ENCODE results near the gene TRPM7.

TRPM7 gene, protein sequence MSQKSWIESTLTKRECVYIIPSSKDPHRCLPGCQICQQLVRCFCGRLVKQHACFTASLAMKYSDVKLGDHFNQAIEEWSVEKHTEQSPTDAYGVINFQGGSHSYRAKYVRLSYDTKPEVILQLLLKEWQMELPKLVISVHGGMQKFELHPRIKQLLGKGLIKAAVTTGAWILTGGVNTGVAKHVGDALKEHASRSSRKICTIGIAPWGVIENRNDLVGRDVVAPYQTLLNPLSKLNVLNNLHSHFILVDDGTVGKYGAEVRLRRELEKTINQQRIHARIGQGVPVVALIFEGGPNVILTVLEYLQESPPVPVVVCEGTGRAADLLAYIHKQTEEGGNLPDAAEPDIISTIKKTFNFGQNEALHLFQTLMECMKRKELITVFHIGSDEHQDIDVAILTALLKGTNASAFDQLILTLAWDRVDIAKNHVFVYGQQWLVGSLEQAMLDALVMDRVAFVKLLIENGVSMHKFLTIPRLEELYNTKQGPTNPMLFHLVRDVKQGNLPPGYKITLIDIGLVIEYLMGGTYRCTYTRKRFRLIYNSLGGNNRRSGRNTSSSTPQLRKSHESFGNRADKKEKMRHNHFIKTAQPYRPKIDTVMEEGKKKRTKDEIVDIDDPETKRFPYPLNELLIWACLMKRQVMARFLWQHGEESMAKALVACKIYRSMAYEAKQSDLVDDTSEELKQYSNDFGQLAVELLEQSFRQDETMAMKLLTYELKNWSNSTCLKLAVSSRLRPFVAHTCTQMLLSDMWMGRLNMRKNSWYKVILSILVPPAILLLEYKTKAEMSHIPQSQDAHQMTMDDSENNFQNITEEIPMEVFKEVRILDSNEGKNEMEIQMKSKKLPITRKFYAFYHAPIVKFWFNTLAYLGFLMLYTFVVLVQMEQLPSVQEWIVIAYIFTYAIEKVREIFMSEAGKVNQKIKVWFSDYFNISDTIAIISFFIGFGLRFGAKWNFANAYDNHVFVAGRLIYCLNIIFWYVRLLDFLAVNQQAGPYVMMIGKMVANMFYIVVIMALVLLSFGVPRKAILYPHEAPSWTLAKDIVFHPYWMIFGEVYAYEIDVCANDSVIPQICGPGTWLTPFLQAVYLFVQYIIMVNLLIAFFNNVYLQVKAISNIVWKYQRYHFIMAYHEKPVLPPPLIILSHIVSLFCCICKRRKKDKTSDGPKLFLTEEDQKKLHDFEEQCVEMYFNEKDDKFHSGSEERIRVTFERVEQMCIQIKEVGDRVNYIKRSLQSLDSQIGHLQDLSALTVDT (N-terminal part only)

DNA sequence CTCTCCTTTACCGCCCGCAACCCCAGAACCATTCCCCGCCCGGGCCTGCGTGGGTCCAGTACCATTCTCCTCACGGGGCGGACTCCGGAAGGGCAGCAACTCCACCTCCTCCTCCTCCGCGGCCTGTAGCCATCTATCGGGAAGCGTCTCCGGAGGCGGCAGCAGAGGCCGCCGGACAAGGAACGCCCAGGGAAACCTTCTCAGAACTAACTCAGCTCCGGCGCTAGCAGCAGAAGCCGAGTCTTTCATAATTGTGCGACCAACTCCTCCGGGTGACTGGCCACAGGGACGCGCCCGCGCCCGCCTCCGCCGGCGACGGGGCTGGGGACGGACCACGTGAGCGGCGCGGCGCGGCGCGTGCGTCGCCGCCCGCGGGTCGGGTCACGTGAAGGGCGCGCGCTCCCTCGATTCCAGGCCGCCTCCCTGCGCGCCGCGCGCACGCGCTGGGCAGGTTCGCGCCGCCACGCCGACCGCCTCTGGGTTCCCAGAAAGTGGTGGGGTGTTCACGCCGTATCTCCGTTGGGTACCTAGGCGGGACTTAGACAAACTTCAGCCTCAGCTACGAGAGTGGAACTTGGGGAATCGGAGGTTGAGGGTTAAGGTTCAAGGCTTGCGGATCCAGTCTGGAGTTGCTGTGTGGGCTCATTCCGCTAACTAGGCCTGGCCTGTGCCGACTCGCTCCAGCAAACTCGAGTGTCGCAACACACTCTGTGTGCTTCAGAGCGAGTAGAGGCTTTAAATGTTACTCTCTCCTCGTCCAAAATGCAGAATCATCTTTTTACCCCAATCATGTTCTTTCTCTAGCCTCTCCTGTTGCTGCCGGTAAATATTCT is at the start of gene TRPM7:
TRPM7 (minus strand) TSS at position 329 of the 833 bp plus-strand sequence; CDS start at position 65, 264 bp downstream.
- TF ChIP-seq GATA2 (IDR thresholded peaks at IDR 0.05; ENCODE audit: low read depth, low read length) (no peak), GATA3 (IDR thresholded peaks at IDR 0.05; ENCODE audit: low read depth, low read length) (no peak)

DNA sequence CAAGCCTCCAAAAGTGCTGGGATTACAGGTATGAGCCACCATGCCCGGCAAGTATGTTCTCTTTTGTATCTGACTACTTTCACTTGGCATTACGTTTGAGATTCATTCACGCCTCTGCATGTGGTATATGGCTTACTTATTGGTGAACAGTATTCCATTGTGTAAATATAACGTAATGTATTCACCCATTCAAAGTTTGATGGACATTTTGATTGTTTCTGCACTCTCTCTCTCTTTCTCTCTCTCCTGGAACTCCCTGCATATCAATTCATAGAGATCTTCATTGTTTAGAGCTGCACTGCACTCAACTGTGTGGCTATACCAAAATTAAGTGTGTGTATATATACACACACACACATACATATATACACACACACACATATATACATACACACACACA is 48.6 kb upstream of the TRPM7 start:
- TF ChIP-seq GATA3 (IDR thresholded peaks at IDR 0.05; ENCODE audit: low read depth, low read length), result no peak
- TF ChIP-seq GATA2 (IDR thresholded peaks at IDR 0.05; ENCODE audit: low read depth, low read length), result no peak

DNA sequence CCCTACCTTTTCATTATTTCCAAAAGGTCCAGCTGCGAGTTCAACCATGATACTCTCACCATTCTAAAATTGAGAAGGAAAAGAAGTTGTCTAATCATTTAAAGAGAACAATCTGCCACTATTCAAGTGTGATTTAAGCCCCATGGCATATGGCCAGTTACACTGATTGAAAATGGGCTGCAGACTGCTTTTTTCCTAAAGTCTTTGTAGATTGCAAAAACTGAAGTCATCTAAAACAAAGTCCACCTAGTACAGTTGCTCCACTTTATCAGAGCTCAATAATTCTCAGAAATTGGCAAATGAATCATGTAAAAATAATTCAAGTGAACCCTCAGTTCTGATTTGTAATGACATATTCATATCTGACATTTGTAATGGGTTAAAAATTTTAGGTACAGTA is 39.7 kb upstream of the TRPM7 start:
- TF ChIP-seq GATA3 (IDR thresholded peaks at IDR 0.05; ENCODE audit: low read depth, low read length) (no peak), GATA2 (IDR thresholded peaks at IDR 0.05; ENCODE audit: low read depth, low read length) (no peak)

DNA sequence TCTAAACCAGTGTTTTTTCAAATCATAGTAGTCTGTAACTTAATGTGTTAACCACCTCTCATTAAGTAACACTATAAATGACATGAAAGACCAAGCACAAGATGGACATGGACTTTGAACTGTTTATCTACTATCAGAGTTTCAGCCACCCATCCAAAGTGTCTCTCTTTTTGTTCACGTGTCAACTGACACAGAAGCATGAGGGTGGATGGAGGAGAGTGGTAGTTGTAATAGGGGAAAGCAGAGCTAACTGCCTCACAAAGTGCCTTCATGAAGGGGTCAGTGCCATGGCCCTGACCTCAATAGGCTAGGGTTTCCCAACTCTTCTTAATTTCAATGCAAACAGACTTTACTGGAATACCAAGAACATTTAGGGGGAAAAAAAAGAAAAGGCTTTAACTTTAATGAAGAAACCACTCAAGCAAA is 32.1 kb upstream of the TRPM7 start:
- TF ChIP-seq GATA2 (IDR thresholded peaks at IDR 0.05; ENCODE audit: low read depth, low read length) (no peak), GATA3 (IDR thresholded peaks at IDR 0.05; ENCODE audit: low read depth, low read length) (no peak)

DNA sequence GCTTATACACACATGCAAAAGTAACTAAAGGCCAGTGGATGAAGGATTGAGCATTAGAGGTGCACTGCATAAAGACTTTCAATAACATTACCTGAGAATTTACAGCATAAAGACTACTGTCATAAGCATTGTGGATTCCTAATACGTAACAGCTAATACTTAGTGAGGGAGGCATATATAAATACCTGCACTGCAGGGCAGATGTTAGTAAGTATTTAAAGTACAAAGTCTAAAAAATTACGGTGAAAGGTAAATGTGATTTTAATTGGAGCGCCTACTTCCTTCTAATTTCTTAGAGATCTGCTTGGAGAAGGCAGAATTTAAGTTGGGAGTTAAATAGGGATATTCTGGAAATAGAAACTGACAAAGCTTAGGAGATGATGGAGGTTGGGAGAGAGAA is 25.4 kb upstream of the TRPM7 start:
- no peak for TF ChIP-seq GATA2 (IDR thresholded peaks at IDR 0.05; ENCODE audit: low read depth, low read length)
- no peak for TF ChIP-seq GATA3 (IDR thresholded peaks at IDR 0.05; ENCODE audit: low read depth, low read length)

DNA sequence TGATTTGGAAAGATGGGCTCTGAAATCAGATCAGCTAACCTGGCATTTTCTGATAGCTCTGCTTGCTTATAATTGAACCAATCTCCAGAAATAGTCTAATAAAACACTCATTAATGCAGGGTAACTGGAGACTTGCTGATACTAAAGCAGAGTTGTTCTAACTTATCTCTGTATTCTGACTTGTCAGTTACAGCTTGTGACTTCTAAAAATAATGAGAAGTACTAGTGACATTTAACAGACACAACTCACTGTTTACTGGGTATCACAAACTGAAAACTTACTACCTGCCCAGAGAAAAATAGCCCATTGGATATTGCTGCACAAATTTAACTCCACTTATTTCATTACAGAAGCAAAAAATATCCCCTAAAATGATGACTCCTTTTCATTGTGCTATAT is 24.0 kb upstream of the TRPM7 start:
- TF ChIP-seq GATA2 (IDR thresholded peaks at IDR 0.05; ENCODE audit: low read depth, low read length) (no peak), GATA3 (IDR thresholded peaks at IDR 0.05; ENCODE audit: low read depth, low read length) (no peak)

DNA sequence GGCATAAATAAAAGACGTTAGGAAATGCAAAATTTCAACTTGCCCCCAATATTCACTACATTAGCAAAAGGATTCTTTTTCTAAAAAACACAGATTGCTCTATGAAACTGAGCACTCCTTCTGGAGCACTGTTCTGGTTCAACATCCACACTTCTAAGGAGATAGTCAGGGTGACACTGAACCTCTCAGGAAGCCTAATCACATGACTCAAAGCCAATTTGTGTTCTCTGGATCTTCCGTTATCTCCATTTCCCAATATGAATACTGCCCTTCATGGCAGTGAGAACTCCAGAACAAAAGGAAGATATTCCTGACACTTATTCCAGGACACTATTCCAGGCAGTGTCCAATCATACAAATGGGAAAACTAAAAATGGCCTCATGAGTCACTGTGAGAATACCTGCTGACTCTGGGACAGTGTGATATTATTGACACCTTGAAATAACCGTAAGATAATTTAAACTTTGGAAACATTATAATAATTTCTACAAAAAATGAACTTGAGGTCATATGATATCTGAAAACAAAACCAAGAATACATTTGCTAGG is 21.4 kb upstream of the TRPM7 start:
- TF ChIP-seq GATA2 (IDR thresholded peaks at IDR 0.05; ENCODE audit: low read depth, low read length) (no peak), GATA3 (IDR thresholded peaks at IDR 0.05; ENCODE audit: low read depth, low read length) (no peak)

DNA sequence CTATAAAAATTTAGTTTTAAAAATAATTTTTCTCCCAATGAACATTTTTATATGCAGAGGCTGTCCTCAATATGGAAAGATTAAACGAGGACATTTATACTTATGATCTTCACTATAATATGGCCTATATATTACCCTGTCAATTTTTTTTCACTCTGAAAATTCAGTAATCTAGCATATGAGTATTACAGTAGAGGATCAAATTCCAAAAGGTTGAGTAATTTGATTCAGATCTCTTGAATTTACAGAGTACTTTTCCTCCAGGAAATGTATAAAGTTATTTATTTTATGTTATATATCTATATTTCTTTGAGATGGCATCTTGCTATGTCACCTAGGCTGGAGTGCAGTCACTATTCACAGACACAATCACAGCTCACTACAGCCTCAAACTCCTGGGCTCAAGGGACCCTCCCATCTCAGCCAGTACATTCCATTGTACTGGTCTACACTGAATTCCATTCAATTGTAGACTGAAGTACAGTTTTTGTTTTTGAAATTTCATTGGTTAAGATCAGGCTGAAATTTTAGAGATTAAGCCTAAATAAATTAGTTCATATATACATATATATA is 16.3 kb upstream of the TRPM7 start:
- TF ChIP-seq GATA2 (IDR thresholded peaks at IDR 0.05; ENCODE audit: low read depth, low read length) (no peak), GATA3 (IDR thresholded peaks at IDR 0.05; ENCODE audit: low read depth, low read length) (no peak)

DNA sequence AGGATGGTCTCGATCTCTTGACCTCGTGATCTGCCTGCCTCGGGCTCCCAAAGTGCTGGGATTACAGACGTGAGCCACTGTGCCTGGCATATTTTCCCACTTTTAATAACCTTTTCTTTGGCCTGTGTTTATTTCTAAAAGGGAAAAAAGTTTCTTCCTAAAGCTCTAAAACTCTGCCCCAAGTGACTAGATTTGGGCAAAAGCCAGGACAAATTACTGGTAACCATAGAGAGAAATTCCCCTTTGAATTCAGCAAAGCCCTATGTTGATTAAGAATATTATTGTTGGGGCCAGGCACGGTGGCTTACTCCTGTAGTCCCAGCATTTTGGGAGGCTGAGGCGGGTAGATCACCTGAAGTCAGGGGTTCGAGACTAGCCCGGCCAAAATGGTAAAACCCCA is 11.5 kb upstream of the TRPM7 start:
- TF ChIP-seq GATA3 (IDR thresholded peaks at IDR 0.05; ENCODE audit: low read depth, low read length) (no peak), GATA2 (IDR thresholded peaks at IDR 0.05; ENCODE audit: low read depth, low read length) (no peak)

DNA sequence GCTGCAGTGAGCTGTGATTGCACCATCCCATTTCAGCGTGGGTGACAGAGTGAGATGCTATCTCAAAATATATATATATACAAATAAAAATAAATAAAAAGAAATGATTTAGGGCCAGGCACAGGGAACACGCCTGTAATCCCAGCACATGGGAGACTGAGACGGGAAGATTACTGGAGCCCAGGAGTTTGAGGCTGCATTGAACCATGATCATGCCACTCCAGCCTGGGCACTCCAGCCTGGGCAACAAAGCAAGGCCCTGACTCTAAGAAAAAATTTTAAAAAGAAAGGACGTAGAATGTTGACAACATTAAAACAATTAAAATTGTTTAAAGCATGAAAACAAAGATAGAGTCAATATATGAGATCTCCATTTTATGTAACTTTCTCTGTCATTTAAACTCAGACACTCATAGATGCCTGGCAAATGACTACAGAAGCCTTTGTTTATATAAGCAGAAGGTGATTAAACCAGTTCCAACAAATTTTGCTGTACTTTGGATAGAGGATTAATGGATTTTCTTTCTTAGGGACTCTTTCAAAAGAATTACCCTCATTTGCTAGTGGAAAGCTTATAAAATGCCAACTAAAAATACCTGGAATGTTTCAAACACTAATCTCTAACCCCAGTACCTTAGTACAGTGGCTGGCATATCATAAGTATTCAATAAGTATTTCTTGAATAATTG is 10.7 kb upstream of the TRPM7 start:
- TF ChIP-seq GATA3 (IDR thresholded peaks at IDR 0.05; ENCODE audit: low read depth, low read length) (no peak), GATA2 (IDR thresholded peaks at IDR 0.05; ENCODE audit: low read depth, low read length) (no peak)

DNA sequence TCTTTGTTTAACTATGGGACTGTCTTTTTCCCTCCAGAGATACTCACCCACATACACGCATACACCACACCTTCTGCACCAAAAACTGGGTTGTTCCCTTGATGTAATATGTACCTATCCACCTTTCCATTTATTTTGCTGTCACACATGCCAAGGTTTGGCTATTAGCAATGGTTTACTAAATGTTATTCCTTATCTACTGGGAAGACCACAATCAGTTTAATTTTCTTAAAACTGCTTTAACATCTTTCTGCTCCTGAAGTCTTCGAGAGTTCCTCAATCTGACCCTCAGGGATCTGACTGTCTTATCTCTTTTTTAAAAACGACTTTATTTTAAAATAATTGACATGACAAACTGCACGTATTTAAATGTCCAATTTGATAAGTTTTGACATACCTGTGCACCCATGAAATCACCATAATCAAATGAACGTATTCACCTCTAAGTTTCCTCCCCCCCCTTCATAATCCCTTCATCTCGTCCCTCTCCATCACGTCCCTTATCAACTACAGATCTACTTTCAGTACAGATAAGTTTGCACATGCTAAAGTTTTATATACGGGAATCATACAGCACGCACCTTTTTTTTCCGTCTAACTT is 805 bp upstream of the TRPM7 start:
- 0 out of 2 replicates have a peak, but pooled peaks have one; percentile 28 for TF ChIP-seq GATA3 (IDR thresholded peaks at IDR 0.05; ENCODE audit: low read depth, low read length)
- TF ChIP-seq GATA2 (IDR thresholded peaks at IDR 0.05; ENCODE audit: low read depth, low read length), result no peak

Data from SH-SY5Y (cell line).